Posterior vena cava (tissue), 2 donors: ENCODE results near the gene SEC24C. TPM values are rescaled to one million over a fixed set of nuclear protein-coding genes. Genes with fewer than 3 reads are reported as not detected.

Experiments used
- DNase-seq: peaks from one replicate; pipeline ENCODE4 v3.0.0-alpha.2; 2020; ENCODE audit warnings: low spot score
- intact Hi-C, 2 donors: fragments of 100-400 bp; cut with DNase I; formaldehyde crosslinking; loops; one replicate each; pipeline versions ENCODE4 v1.14.1 to v1.14.2; 2022 to 2023
- total RNA-seq, 2 donors: library from RNA; stranded (reverse); fragmentation: NEBNext Ultra II Directional; extraction: Animal tissue kit (Norgen Biotek cat#: 25700); gene quantifications; one replicate each; pipeline ENCODE4 v1.2.1, GENCODE V29; 2021
- donor health status: DM: yes; HTN: yes; CAD: no.
- donor health status: DM: yes; HTN: yes; CAD: no.

The SEC24C gene
- total RNA-seq, 2 donors from 2014 or later = 51.3 to 51.4 TPM

DNA sequence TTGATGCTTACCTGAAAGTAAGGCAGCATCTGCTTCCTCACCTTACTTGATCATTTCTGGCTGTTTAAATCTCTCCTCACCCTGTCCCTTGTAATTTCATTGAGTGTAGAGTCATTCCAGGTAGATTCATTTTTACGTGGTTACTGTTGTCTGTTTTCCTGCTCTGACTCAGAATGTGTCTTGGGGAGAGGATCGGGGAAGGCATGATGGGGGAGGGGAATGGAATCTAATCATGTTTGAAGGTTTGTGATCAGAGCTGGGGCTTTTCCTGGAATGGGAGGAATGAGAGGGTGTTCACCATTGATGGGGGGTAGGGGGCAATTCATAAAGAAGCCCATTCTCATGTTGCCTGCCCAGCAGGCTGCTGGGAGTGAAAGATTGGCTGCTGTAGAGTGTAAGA is 18.7 kb downstream of the SEC24C start:
- intact Hi-C loops = no loop called here
- DNase-seq = no peak

DNA sequence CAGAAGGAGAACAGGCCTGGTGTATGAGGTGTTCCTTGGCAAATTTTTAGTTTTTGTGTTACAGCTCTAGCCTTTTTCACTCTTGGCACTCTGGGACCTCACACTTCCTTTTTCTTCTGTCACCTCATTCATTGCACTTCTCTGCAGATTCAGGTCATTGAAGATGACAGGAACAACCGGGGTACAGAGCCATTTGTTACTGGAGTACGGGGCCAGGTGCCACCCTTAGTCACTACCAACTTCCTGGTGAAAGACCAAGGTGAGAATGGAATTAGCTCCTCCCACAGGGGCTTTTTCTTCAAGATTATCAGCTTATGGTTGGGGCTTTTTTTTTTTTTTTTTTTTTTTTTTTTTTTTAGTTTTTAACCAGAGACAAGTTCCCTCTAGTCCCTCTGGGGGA is 19.2 kb downstream of the SEC24C start:
- no peak for DNase-seq
- intact Hi-C loops = no loop called here

DNA sequence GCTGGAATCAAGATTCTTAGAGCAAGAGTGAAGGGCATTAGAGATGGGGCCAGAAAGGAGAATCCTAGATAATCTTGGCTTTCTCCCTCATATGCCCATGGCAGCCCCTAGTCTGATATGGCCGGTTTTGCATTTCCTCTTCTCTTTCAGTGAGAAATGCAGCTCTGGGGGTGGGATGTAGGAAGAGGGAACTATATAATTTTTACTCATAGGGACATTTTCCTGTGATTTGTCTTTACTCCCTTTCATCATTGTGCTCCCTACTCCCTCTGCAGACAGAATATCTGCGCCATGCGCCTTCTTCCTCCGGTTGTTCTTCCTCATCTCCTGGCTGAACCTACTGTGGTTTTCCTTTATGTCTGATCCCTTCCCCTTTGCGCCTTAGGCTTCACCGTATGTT is 20.9 kb downstream of the SEC24C start:
- intact Hi-C loops = no loop called here
- no peak for DNase-seq

DNA sequence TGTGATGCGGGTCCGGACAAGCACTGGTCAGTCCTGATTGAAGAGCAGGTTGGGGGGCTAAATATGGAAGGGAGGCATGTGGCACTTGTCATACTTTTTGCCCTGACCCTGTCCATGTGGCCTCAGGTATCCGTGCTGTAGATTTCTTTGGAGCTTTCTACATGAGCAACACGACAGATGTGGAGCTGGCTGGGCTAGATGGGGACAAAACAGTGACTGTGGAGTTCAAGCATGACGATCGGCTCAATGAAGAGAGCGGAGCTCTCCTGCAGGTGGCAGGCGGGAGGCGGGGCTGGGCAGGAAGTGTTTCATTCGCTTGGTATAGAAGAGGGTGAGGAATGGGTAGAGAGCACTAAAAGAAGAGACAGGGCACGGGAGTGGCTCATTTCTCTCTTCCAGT is 24.7 kb downstream of the SEC24C start:
- DNase-seq = no peak

DNA sequence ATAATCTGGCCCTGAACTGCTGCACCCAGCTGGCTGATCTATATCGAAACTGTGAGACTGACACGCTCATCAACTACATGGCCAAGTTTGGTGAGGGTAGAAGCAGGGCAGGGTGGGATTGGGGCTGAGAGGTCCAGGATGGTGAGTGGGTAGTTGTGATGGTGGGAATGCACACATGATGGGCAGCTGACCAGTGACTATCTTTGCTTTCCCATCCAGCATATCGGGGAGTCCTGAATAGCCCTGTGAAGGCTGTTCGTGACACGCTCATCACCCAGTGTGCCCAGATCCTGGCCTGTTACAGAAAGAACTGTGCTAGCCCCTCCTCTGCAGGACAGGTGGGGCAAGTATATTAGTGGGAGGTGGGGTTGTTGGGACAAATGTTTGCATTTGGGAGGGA is 25.2 kb downstream of the SEC24C start:
- intact Hi-C loops = no loop called here
- DNase-seq = no peak

More for the DNA sequence above, 24.7 kb downstream of the SEC24C start:
- intact Hi-C loops = no loop called here

- peak; percentile 97 for DNase-seq
- intact Hi-C loops = no loop called here
Measured at GRCh38 chr10:73771722-73772280, 27.6 kb downstream of the SEC24C start.

- peak; percentile 95 for DNase-seq
- intact Hi-C loops = no loop called here
Measured at GRCh38 chr10:73772281-73773151, 28.3 kb downstream of the SEC24C start.

DNA sequence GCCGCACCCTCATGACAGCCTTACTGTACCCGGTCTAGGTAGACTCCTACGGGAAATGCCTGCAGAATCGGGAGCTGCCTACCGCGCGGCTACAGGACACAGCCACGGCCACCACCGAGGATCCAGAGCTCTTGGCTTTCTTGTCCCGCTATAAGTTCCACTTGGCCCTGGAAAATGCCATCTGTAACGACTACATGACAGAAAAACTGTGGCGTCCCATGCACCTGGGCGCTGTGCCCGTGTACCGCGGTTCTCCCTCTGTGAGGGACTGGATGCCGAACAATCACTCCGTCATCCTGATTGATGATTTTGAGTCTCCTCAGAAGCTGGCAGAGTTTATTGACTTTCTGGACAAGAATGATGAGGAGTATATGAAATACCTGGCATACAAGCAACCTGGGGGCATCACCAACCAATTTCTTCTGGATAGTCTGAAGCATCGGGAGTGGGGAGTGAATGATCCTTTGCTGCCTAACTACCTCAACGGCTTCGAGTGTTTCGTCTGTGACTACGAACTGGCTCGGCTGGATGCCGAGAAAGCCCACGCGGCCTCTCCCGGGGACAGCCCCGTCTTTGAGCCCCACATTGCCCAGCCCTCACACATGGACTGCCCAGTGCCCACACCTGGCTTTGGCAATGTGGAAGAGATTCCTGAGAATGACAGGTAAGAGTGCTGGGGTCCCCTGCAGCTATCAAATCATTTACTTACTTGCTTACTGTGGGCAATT is 29.1 kb downstream of the SEC24C start:
- intact Hi-C loops = no loop called here
- DNase-seq = no peak

DNA sequence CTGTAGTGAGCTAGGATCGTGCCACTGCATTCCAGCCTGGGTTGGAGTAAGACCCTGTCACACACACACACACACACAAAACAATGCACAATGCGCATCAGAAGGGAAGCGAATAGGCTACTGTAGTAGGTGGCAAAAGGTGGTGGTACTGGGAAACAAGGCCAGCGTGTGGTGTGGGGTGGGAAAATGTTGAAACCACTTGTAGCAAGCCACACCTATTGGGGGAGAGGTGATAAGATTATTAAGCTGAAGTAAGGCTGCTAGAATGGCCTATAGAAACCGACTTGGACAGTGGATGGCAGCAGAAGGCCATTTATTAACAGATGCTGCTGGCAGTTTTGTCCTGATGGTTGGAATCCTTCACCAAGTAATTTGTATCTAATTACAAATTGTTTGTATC is 30.5 kb downstream of the SEC24C start:
- no peak for DNase-seq
- intact Hi-C loops = no loop called here

- intact Hi-C loops = no loop called here
- DNase-seq = no peak
Measured at GRCh38 chr10:73779018-73779417, 34.8 kb downstream of the SEC24C start.

GRCh38 chr10:73779539-73780197 is 35.5 kb downstream of the SEC24C start:
- intact Hi-C loops = no loop called here

DNA sequence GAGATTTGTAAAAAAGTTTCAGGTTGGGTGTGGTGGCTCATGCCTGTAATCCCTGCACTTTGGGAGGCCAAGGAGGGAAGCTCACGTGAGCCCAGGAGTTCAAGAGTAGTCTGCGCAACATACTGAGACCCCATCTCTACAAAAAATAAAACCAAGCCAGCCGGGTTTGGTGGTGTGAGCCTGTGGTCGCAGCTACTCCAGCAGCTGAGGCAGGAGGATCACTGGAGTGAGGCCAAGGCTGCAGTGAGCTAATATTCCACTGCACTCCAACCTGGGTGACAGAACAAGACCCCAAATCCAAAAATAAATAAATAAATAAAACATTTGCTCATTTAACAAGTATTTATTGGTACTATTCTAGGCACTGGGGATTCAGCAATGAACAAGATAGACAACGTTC is 36.1 kb downstream of the SEC24C start:
- intact Hi-C loops = no loop called here
- no peak for DNase-seq

More at GRCh38 chr10:73779539-73780197, 35.5 kb downstream of the SEC24C start:
- DNase-seq = no peak

GRCh38 chr10:73780966-73781365 is 36.8 kb downstream of the SEC24C start:
- DNase-seq = no peak
- intact Hi-C loops = no loop called here

GRCh38 chr10:73781548-73781878 is 37.3 kb downstream of the SEC24C start:
- intact Hi-C loops = no loop called here
- no peak for DNase-seq

DNA sequence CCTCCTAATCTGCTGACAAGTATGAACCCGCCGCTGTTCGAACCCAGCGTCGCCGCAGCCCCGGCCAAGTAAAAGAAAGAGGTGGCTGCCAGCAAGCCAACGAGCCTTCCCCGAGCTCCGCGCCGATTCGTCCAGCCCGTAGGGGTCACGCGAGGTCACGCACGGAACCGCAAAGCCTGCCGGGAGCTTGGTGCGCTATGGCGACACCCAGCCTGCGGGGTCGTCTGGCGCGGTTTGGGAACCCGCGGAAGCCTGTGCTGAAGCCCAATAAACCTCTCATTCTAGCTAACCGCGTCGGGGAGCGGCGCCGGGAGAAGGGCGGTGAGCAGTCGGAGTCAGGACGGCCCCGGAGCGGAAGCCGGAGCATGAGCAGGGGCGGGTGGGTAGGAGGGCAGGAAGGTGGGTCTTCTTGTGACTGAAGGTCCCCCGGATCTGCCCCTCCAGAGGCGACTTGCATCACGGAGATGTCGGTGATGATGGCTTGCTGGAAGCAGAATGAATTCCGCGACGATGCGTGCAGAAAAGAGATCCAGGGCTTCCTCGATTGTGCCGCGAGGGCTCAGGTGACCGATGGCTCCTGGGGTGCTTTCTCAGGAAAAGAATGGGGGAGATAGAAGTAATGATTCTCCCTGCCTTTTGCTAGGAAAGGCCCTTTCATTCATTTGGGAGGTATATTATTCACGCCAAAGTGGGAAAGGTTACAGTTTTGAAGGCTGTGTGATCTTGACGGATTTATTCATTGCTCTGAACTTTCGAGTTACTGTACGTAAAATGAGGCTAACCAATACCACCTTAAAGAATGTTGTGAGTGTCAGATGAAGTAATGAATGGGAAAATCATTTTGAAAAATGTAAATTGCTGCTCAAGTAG is 37.9 kb downstream of the SEC24C start, which contains the start of gene CHCHD1:
TSS of gene CHCHD1 (plus strand) at position 170 of the 870 bp plus-strand sequence. CDS start at position 198, 28 bp downstream.
- peak; percentile 98 for DNase-seq

DNA sequence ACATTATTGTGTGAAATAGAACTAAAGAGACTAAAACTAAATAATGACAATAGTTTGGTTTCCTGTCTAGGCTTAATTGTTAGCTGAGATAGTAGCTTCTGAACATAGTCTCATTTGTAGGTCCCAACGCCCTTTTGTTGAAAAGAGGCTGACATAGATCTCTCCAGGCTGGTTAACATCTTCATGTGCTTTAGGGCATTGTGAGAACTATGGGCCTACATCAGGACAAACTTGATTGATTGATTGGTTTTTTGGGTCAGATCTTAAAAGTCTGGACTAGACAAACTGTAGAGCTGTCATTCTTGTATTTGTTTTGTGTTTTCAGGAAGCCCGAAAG is 38.5 kb downstream of the SEC24C start:
- intact Hi-C loops = no loop called here
- DNase-seq = no peak

More for the DNA sequence above, 37.9 kb downstream of the SEC24C start, which contains the start of gene CHCHD1:
- intact Hi-C loops = no loop called here

GRCh38 chr10:73785211-73785720 is 41.1 kb downstream of the SEC24C start, which contains the start of gene ZSWIM8:
ZSWIM8 (plus strand) TSS chr10:73785606; CDS start chr10:73785879, 273 bp downstream.
- peak; percentile 97 for DNase-seq
- intact Hi-C loops = no loop called here

DNA sequence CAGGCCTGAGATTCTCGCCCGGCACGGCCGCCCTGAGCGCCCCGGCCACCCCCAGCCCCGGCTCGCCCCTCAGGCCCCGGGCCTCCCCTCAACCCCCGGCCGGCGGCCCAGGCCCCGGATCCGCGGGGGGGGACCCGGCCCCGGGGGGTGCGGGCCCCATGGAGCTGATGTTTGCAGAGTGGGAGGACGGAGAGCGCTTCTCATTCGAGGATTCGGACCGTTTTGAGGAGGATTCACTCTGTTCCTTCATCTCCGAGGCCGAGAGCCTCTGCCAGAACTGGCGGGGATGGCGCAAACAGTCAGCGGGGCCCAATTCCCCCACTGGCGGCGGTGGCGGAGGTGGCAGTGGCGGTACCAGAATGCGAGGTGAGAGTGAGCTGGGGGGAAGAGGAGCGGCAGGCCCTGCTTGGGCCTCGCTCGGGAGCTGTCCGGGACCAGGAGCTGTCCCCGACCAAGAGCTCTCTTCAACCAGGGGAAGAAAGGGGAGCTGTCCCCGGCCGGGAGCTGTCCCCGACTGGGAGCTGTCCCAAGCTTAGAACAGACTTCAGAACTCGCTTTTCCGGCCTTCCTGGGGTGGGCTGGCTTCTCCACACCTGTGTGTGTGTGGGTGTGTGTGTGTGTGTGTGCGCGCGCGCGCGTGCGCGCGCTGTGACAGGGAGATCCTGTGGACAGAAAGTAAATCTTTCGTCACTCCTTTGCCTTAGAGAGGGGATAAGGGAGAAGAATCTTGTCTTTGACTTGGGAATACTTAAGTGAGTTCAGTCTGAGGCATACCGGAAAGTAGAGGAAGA is 41.7 kb downstream of the SEC24C start:
- no peak for DNase-seq
- intact Hi-C loops = no loop called here
